ENCODE data around the gene DDX25. TPM values are rescaled to one million over a fixed set of nuclear protein-coding genes. Genes with fewer than 3 reads are reported as not detected.

DDX25 gene
- total RNA-seq, 1 experiment from 2014 or later: not detected

- no peak for DNase-seq (ENCODE audit: low spot score)
Measured at GRCh38 chr11:125950696-125951651, 46.7 kb downstream of the DDX25 start.

GRCh38 chr11:125951731-125952130, 47.4 kb downstream of the DDX25 start:
- no peak for DNase-seq (ENCODE audit: low spot score)

- no peak for DNase-seq (ENCODE audit: low spot score)
Measured at GRCh38 chr11:125952559-125952958, 48.3 kb downstream of the DDX25 start.

- DNase-seq (ENCODE audit: low spot score): no peak
Measured at GRCh38 chr11:125952973-125953372, 48.7 kb downstream of the DDX25 start.

GRCh38 chr11:125953401-125953935, 49.2 kb downstream of the DDX25 start:
- DNase-seq (ENCODE audit: low spot score): no peak

- no peak for DNase-seq (ENCODE audit: low spot score)
Measured at GRCh38 chr11:125954123-125954944, 50.0 kb downstream of the DDX25 start.

- DNase-seq (ENCODE audit: low spot score): no peak
Measured at GRCh38 chr11:125954945-125955640, 50.8 kb downstream of the DDX25 start.

- DNase-seq (ENCODE audit: low spot score): no peak
Measured at GRCh38 chr11:125955856-125956255, 51.5 kb downstream of the DDX25 start.

- DNase-seq (ENCODE audit: low spot score): no peak
Measured at GRCh38 chr11:125956391-125957134, 52.3 kb downstream of the DDX25 start.

GRCh38 chr11:125957618-125958332, 53.5 kb downstream of the DDX25 start:
- no peak for DNase-seq (ENCODE audit: low spot score)

- DNase-seq (ENCODE audit: low spot score): no peak
Measured at GRCh38 chr11:125958872-125959400, 54.6 kb downstream of the DDX25 start.

GRCh38 chr11:125959511-125959910, 55.2 kb downstream of the DDX25 start:
- no peak for DNase-seq (ENCODE audit: low spot score)

- DNase-seq (ENCODE audit: low spot score): no peak
Measured at GRCh38 chr11:125959931-125960330, 55.6 kb downstream of the DDX25 start.

- DNase-seq (ENCODE audit: low spot score): no peak
Measured at GRCh38 chr11:125960771-125961170, 56.5 kb downstream of the DDX25 start.

GRCh38 chr11:125967515-125967914, 63.2 kb downstream of the DDX25 start:
- DNase-seq (ENCODE audit: low spot score): no peak

GRCh38 chr11:125968354-125968753, 64.0 kb downstream of the DDX25 start:
- peak; percentile 51 for DNase-seq (ENCODE audit: low spot score)

- DNase-seq (ENCODE audit: low spot score): no peak
Measured at GRCh38 chr11:125971618-125972017, 67.3 kb downstream of the DDX25 start.

- no peak for DNase-seq (ENCODE audit: low spot score)
Measured at GRCh38 chr11:125974284-125974683, 70.0 kb downstream of the DDX25 start.

- DNase-seq (ENCODE audit: low spot score): no peak
Measured at GRCh38 chr11:125975634-125976033, 71.3 kb downstream of the DDX25 start.

- no peak for DNase-seq (ENCODE audit: low spot score)
Measured at GRCh38 chr11:125976156-125976555, 71.8 kb downstream of the DDX25 start.
